H1 (cell line): ENCODE measurements around the gene BCL2L12. TPM values are rescaled to one million over a fixed set of nuclear protein-coding genes. Genes with fewer than 3 reads are reported as not detected.
A peak's percentile ranks its signal among the peaks of the same experiment; 100 is the strongest.

Experiments used
- CTCF ChIA-PET: fragments of 300-600 bp; sonication (Branson Sonifier 250); formaldehyde crosslinking; loops from one replicate; lab custom pipeline; 2021; ENCODE audit not compliant: partially characterized antibody; lab: Charles Lee
- POLR2A ChIA-PET: fragments of 300-600 bp; sonication (Branson Sonifier 250); formaldehyde crosslinking; loops from one replicate; lab custom pipeline; 2021; ENCODE audit warnings: inconsistent platforms; ENCODE audit not compliant: partially characterized antibody; lab: Charles Lee
- DNase-seq, 2 experiments: peaks; one replicate each; pipeline versions ENCODE4 v3.0.0 to v3.0.0-alpha.2; 2010 to 2022; ENCODE audit warnings: low spot score in 2 of 2, low read depth in 1 of 2, mixed read lengths in 1 of 2
- FAIRE-seq: peaks from 2 replicates; lab custom pipeline; 2011; peaks lifted over from hg19 to GRCh38; lab: Jason Lieb, UNC
- H2AFZ ChIP-seq: 2 replicates; pipeline ENCODE4 v1.8.1; 2012; ENCODE audit warnings: low read length, inconsistent platforms
- H2AK5ac ChIP-seq: 2 replicates; pipeline ENCODE4 v1.6.1; 2013; ENCODE audit warnings: low read depth, low read length
- H2BK120ac ChIP-seq: replicated peaks from 2 replicates; pipeline ENCODE3; 2013; ENCODE audit warnings: low read depth, low read length, inconsistent platforms
- H2BK12ac ChIP-seq: 2 replicates; pipeline ENCODE4 v1.6.1; 2013; ENCODE audit warnings: low read depth, low read length
- H2BK15ac ChIP-seq: 2 replicates; pipeline ENCODE4 v1.6.1; 2013; ENCODE audit warnings: low read length
- H2BK20ac ChIP-seq: 2 replicates; pipeline ENCODE4 v1.6.1; 2013; ENCODE audit warnings: low read length
- H2BK5ac ChIP-seq: 2 replicates; pipeline ENCODE4 v1.6.1; 2013; ENCODE audit warnings: low read depth, low read length
- H3K14ac ChIP-seq: 2 replicates; pipeline ENCODE4 v1.6.1; 2013; ENCODE audit warnings: inconsistent platforms; ENCODE audit not compliant: insufficient read length
- H3K18ac ChIP-seq: 2 replicates; pipeline ENCODE4 v1.6.1; 2013; ENCODE audit warnings: low read length; ENCODE audit errors: extremely low read depth
- H3K23ac ChIP-seq: 2 replicates; pipeline ENCODE4 v1.6.1; 2013; ENCODE audit warnings: inconsistent platforms; ENCODE audit not compliant: insufficient read length
- H3K23me2 ChIP-seq: 2 replicates; pipeline ENCODE4 v1.6.1; 2013; ENCODE audit warnings: low read depth, low read length
- H3K27ac ChIP-seq: 2 replicates; pipeline ENCODE4 v1.6.1; 2011; ENCODE audit warnings: low read depth, low read length, inconsistent platforms
- H3K27me3 ChIP-seq, 4 experiments: replicated peaks in 1 of 4; 1 replicate in 1 of 4; 2 replicates in 3 of 4; pipeline versions ENCODE4 v1.6.1 to v1.8.1; 2011 to 2013; ENCODE audit warnings: low read length in 3 of 4, mild to moderate bottlenecking in 3 of 4, inconsistent platforms in 2 of 4, mixed read lengths in 2 of 4, moderate library complexity in 1 of 4; ENCODE audit not compliant: control insufficient read depth in 3 of 4, insufficient read depth in 3 of 4; ENCODE audit errors: extremely low read depth in 1 of 4
- H3K36me3 ChIP-seq, 4 experiments: 2 replicates each; pipeline versions ENCODE4 v1.6.1 to v1.8.1; 2011 to 2013; ENCODE audit warnings: mild to moderate bottlenecking in 4 of 4, low read length in 3 of 4, moderate library complexity in 2 of 4, control low read depth in 1 of 4, inconsistent platforms in 1 of 4; ENCODE audit not compliant: insufficient read depth in 4 of 4, control insufficient read depth in 2 of 4
- H3K4ac ChIP-seq: replicated peaks from 2 replicates; pipeline ENCODE3; 2013; ENCODE audit warnings: low read length, low read depth, mixed read lengths, inconsistent platforms; ENCODE audit not compliant: insufficient read length
- H3K4me1 ChIP-seq, 4 experiments: replicated peaks in 1 of 4; 1 replicate in 1 of 4; 2 replicates in 3 of 4; pipeline versions ENCODE4 v1.6.1 to v1.8.1; 2011 to 2013; ENCODE audit warnings: low read length in 3 of 4, inconsistent platforms in 2 of 4, mixed read lengths in 1 of 4; ENCODE audit not compliant: insufficient read depth in 4 of 4, control insufficient read depth in 3 of 4
- H3K4me2 ChIP-seq, 2 experiments: 2 replicates each; pipeline versions ENCODE4 v1.6.1 to v1.8.1; 2011 to 2013; ENCODE audit warnings: low read depth in 2 of 2, low read length in 2 of 2, control low read depth in 1 of 2, inconsistent platforms in 1 of 2, mild to moderate bottlenecking in 1 of 2; ENCODE audit not compliant: insufficient read depth in 1 of 2
- H3K4me3 ChIP-seq, 4 experiments: fragments of 200-600, 300-600 bp in 1 of 4; sonication (generic), shearing (Covaris generic), sonication (Bioruptor Twin) in 1 of 4; 2 replicates each; pipeline versions ENCODE4 v1.5.1 to v1.8.1; 2011 to 2016; ENCODE audit warnings: low read length in 4 of 4, low read depth in 3 of 4, control low read depth in 2 of 4, inconsistent platforms in 2 of 4, mild to moderate bottlenecking in 2 of 4, mixed read lengths in 1 of 4, moderate library complexity in 1 of 4; ENCODE audit not compliant: insufficient read depth in 2 of 4; ENCODE audit errors: extremely low read depth in 1 of 4
- H3K56ac ChIP-seq: replicated peaks from 2 replicates; pipeline ENCODE3; 2013; ENCODE audit warnings: low read depth, mild to moderate bottlenecking, mixed read lengths, low read length, inconsistent platforms; ENCODE audit not compliant: insufficient read length
- H3K79me1 ChIP-seq: 2 replicates; pipeline ENCODE4 v1.6.1; 2013; ENCODE audit warnings: low read depth, low read length, control low read depth
- H3K79me2 ChIP-seq, 2 experiments: 2 replicates each; pipeline versions ENCODE4 v1.6.1 to v1.8.1; 2012 to 2013; ENCODE audit warnings: low read length in 2 of 2, mild to moderate bottlenecking in 2 of 2, inconsistent platforms in 1 of 2; ENCODE audit not compliant: insufficient read depth in 2 of 2, control insufficient read depth in 1 of 2
- H3K9ac ChIP-seq, 4 experiments: replicated peaks in 1 of 4; 1 replicate in 1 of 4; 2 replicates in 3 of 4; pipeline versions ENCODE4 v1.6.1 to v1.8.1; 2011 to 2013; ENCODE audit warnings: low read depth in 3 of 4, low read length in 3 of 4, control low read depth in 2 of 4, mild to moderate bottlenecking in 2 of 4, moderate library complexity in 2 of 4, inconsistent platforms in 1 of 4; ENCODE audit errors: extremely low read depth in 1 of 4
- H3K9me3 ChIP-seq, 2 experiments: 2 replicates each; pipeline versions ENCODE4 v1.6.1 to v1.8.1; 2012 to 2013; ENCODE audit warnings: mild to moderate bottlenecking in 2 of 2, moderate library complexity in 2 of 2, control low read depth in 1 of 2, inconsistent platforms in 1 of 2, low read depth in 1 of 2, low read length in 1 of 2, mixed read lengths in 1 of 2; ENCODE audit not compliant: insufficient read depth in 2 of 2
- H4K20me1 ChIP-seq, 2 experiments: replicated peaks in 1 of 2; 2 replicates each; pipeline versions ENCODE3 to v1.8.1; 2011 to 2013; ENCODE audit warnings: inconsistent platforms in 2 of 2, low read length in 2 of 2, mild to moderate bottlenecking in 1 of 2; ENCODE audit not compliant: insufficient read depth in 2 of 2, control insufficient read depth in 1 of 2
- H4K5ac ChIP-seq: 2 replicates; pipeline ENCODE4 v1.6.1; 2013; ENCODE audit warnings: low read length, low read depth, mixed read lengths, inconsistent platforms; ENCODE audit not compliant: insufficient read length
- H4K8ac ChIP-seq: 2 replicates; pipeline ENCODE4 v1.8.0; 2013; ENCODE audit warnings: mild to moderate bottlenecking, moderate library complexity, low read length, inconsistent platforms; ENCODE audit not compliant: insufficient read depth; ENCODE audit errors: extremely low read depth
- H4K91ac ChIP-seq: replicated peaks from 2 replicates; pipeline ENCODE3; 2013; ENCODE audit warnings: low read length, mixed read lengths, inconsistent platforms; ENCODE audit not compliant: insufficient read length
- BRCA1 ChIP-seq: IDR thresholded peaks from 2 replicates; pipeline ENCODE4 v1.6.1; 2012; ENCODE audit warnings: low read depth, low read length, improper control_type of control experiment
- GABPA ChIP-seq: IDR thresholded peaks from 2 replicates; pipeline ENCODE4 v1.6.1; 2011; ENCODE audit warnings: mild to moderate bottlenecking, low read length, moderate library complexity, borderline replicate concordance; ENCODE audit not compliant: insufficient read depth
- KDM4A ChIP-seq: IDR thresholded peaks from one replicate; pipeline ENCODE4 v1.7.1; 2012; ENCODE audit warnings: low read depth, mild to moderate bottlenecking, moderate library complexity, low read length, inconsistent platforms; ENCODE audit not compliant: severe bottlenecking
- NRF1 ChIP-seq: IDR thresholded peaks from 2 replicates; pipeline ENCODE4 v1.6.1; 2011; ENCODE audit warnings: mild to moderate bottlenecking, low read depth, low read length, improper control_type of control experiment
- RAD21 ChIP-seq, 2 experiments: IDR thresholded peaks in 1 of 2; conservative IDR thresholded peaks in 1 of 2; 2 replicates each; pipeline ENCODE4 v1.6.1; 2011; ENCODE audit warnings: low read depth in 2 of 2, low read length in 2 of 2, improper control_type of control experiment in 1 of 2, inconsistent platforms in 1 of 2, mild to moderate bottlenecking in 1 of 2, moderate library complexity in 1 of 2
- WGBS, 2 experiments: shearing (Covaris generic) in 1 of 2; methylation state at CpG; one replicate each; pipeline versions ENCODE4 v1.1.6 to v1.1.7; 2013 to 2015; ENCODE audit warnings: low lambda C conversion rate in 2 of 2, mixed read lengths in 2 of 2, inconsistent platforms in 1 of 2, low coverage in 1 of 2, missing lambda C conversion rate in 1 of 2; ENCODE audit not compliant: insufficient replicate concordance in 2 of 2, insufficient coverage in 1 of 2, insufficient read length in 1 of 2; ENCODE audit errors: extremely low coverage in 1 of 2, missing lambda C conversion rate in 1 of 2; 5-methylcytosine and 5-hydroxymethylcytosine counted together
- polyA plus RNA-seq, 7 experiments: library from polyadenylated mRNA; depleted of rRNA in 3 of 7; stranded (reverse) in 5 of 7; unstranded in 2 of 7; fragments of >200 nt in 5 of 7; fragments of 200-250 nt in 2 of 7; gene quantifications; 1 replicate in 5 of 7; 2 replicates in 1 of 7; 4 replicates in 1 of 7; pipeline versions ENCODE4 v1.2.1 to v1.2.3, GENCODE V29; 2011 to 2013; ENCODE audit warnings: missing spikeins in 2 of 7, mixed read lengths in 2 of 7
- total RNA-seq: library from RNA; stranded (reverse); fragmentation: NEBNext Ultra II Directional; extraction: Animal tissue kit (Norgen Biotek cat#: 25700); gene quantifications from 2 replicates; pipeline ENCODE4 v1.2.1, GENCODE V29; 2021
- TF ChIP-seq, protein P1 (sequence below): IDR thresholded peaks from 2 replicates; pipeline ENCODE4 v1.6.1; 2011; ENCODE audit warnings: low read depth, mild to moderate bottlenecking, low read length; ENCODE audit not compliant: insufficient read depth
- TF ChIP-seq, protein P2 (sequence below), 3 experiments: IDR thresholded peaks; 1 replicate in 2 of 3; 2 replicates in 1 of 3; pipeline versions ENCODE4 v1.5.1 to v1.6.1; 2011; ENCODE audit warnings: low read length in 3 of 3, mild to moderate bottlenecking in 3 of 3, inconsistent platforms in 2 of 3, low read depth in 1 of 3, moderate library complexity in 1 of 3; ENCODE audit not compliant: insufficient read depth in 1 of 3; ENCODE audit errors: control extremely low read depth in 1 of 3

BCL2L12 gene
- total and polyA plus RNA-seq, 2 of the 8 experiments (the other 6 are each of a cell fraction or from before 2014, with no cell fraction given) = 126 to 209 TPM

DNA sequence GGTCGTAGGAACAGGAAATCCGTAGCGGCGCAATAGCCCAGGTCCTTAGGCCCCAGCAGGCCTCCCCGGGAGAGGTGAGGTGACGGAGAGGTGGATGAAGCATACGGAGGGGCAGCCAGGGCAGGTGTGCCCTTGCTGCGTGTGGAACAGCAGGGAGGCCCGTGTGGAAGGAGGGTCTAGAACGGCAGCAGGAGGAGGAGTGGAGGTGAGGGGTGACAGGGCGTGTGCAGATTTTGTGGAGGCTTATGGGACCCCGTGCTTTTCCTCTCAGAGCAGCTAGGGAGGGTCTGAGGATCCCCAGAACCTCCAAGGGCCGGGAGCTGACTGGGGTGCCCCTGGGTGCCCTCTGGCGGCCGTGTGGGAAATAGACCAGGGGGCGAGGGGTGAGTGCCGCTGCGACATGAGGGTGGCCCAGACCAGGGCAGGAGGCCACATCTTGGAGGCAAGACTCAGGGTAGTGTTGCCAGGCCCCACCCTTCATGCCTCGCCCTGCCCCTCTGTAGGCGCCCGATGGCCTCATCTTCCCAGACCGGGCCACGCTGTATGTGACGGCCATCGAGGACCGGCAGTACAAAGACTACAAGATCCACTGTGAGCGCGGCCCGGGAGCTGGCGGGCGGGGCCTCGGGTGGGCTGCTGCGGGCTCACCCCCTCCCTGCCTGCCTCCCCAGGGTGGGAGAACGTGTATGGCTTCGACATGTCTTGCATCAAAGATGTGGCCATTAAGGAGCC is 18.7 kb downstream of the BCL2L12 start:
- H2BK20ac ChIP-seq = no peak overlapping the region
- WGBS, 2 experiments = 86% methylated on average over 28 of the region's 35 CpGs; no CpG with 5 or more reads in 1 of the 2 experiments
- peaks cover 26 to 59% (median 42%) of the 10 kb centered on the region in 4 experiments for H3K36me3 ChIP-seq
- H2BK15ac ChIP-seq = no peak overlapping the region
- CTCF ChIA-PET = interaction anchor here (0.6 to 2.8 kb wide), 24 partner anchors 10 to 226 kb away, joined by 3 to 13 read pairs (median 3); partner anchors contain the start of gene SCAF1
- no peak overlapping the region for H2BK120ac ChIP-seq
- no peak overlapping the region for H3K56ac ChIP-seq
- DNase-seq (peak in 1 of 2 experiments; percentile 84), FAIRE-seq (no peak)
- H3K23me2 ChIP-seq = no peaks in the 10 kb centered on the region; the same call in 1 of the 2 replicates
- no peaks in the 10 kb centered on the region for H3K27me3 ChIP-seq
- H4K20me1 ChIP-seq = peaks cover 30 to 55% of the 10 kb centered on the region in 2 experiments
- H3K27ac ChIP-seq = no peak overlapping the region
- no peak overlapping the region for H2AK5ac ChIP-seq
- no peak overlapping the region for H3K23ac ChIP-seq
- H3K9me3 ChIP-seq = no peaks in the 10 kb centered on the region
- H2AFZ ChIP-seq = no peak overlapping the region
- H3K79me1 ChIP-seq = peaks cover 14% of the 10 kb centered on the region
- no peak overlapping the region for H4K91ac ChIP-seq
- H3K4me2 ChIP-seq = no peak overlapping the region
- no peak overlapping the region for H3K14ac ChIP-seq
- no peak overlapping the region; the same call in none of the 2 replicates for H4K8ac ChIP-seq
- peaks cover 5 to 33% of the 10 kb centered on the region in 2 experiments for H3K79me2 ChIP-seq
- H2BK5ac ChIP-seq = 0 out of 2 replicates have a peak overlapping the region, but pooled peaks have one; percentile 12
- no peak overlapping the region for H4K5ac ChIP-seq
- H3K9ac ChIP-seq = no peak overlapping the region; a peak in 1 of 7 replicates
- POLR2A ChIA-PET = interaction anchor here (0.6 to 12.2 kb wide), 23 partner anchors 6 to 345 kb away, joined by 3 to 168 read pairs (median 4); partner anchors contain the start of genes AP2A1, NOSIP, PRMT1 and PRRG2
- peaks cover 2 to 22% (median 16%) of the 10 kb centered on the region in 4 experiments for H3K4me1 ChIP-seq
- no peak overlapping the region for H3K4ac ChIP-seq
- no peak overlapping the region for H3K4me3 ChIP-seq
- H3K18ac ChIP-seq = no peak overlapping the region
- no peak overlapping the region for H2BK12ac ChIP-seq
- TF ChIP-seq RAD21 (IDR thresholded peaks at IDR 0.05 in 1 of 2, conservative IDR thresholded peaks at IDR 0.05 in 1 of 2; ENCODE audit: low read depth in 2 of 2, low read length in 2 of 2) (peak in 1 of 2 experiments; percentile 41; a peak in 2 of 4 replicates), NRF1 (no peak), GABPA (no peak), KDM4A (no peak), BRCA1 (no peak)
- TF ChIP-seq, protein P1, sequence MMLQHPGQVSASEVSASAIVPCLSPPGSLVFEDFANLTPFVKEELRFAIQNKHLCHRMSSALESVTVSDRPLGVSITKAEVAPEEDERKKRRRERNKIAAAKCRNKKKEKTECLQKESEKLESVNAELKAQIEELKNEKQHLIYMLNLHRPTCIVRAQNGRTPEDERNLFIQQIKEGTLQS = no peak
- TF ChIP-seq, protein P2, sequence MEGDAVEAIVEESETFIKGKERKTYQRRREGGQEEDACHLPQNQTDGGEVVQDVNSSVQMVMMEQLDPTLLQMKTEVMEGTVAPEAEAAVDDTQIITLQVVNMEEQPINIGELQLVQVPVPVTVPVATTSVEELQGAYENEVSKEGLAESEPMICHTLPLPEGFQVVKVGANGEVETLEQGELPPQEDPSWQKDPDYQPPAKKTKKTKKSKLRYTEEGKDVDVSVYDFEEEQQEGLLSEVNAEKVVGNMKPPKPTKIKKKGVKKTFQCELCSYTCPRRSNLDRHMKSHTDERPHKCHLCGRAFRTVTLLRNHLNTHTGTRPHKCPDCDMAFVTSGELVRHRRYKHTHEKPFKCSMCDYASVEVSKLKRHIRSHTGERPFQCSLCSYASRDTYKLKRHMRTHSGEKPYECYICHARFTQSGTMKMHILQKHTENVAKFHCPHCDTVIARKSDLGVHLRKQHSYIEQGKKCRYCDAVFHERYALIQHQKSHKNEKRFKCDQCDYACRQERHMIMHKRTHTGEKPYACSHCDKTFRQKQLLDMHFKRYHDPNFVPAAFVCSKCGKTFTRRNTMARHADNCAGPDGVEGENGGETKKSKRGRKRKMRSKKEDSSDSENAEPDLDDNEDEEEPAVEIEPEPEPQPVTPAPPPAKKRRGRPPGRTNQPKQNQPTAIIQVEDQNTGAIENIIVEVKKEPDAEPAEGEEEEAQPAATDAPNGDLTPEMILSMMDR (IDR thresholded peaks at IDR 0.05; ENCODE audit: control extremely low read depth in 1 of 3, insufficient read depth in 1 of 3, low read depth in 1 of 3, low read length in 3 of 3) = peak; percentile 66 to 69 (median 68)
